DND-41 (cell line): ENCODE data around the gene PI4KA.

Experiments
- CTCF ChIP-seq: IDR thresholded peaks from 2 replicates; pipeline ENCODE4 v1.5.1; 2012; ENCODE audit warnings: borderline replicate concordance, low read length, moderate library complexity, mild to moderate bottlenecking; ENCODE audit not compliant: poor library complexity, severe bottlenecking; ENCODE audit errors: extremely low read depth
- EZH2 ChIP-seq: IDR thresholded peaks from 3 replicates; pipeline ENCODE4 v1.6.1; 2012; ENCODE audit warnings: borderline replicate concordance, low read depth, mild to moderate bottlenecking, moderate library complexity, low read length, inconsistent platforms; ENCODE audit not compliant: severe bottlenecking

- TF ChIP-seq CTCF (no peak), EZH2 (no peak)
Observed at GRCh38 chr22:20666560-20666959, 192.1 kb downstream of the PI4KA start.
